GM21390 (cell line): Measurements from ENCODE around the gene MUC6.

ENCODE experiments used
- ATAC-seq: cut with Tn5 transposase; IDR thresholded peaks from one replicate; pipeline ENCODE4 v1.9.1; 2021; ENCODE audit not compliant: unreplicated experiment

Gene MUC6

DNA sequence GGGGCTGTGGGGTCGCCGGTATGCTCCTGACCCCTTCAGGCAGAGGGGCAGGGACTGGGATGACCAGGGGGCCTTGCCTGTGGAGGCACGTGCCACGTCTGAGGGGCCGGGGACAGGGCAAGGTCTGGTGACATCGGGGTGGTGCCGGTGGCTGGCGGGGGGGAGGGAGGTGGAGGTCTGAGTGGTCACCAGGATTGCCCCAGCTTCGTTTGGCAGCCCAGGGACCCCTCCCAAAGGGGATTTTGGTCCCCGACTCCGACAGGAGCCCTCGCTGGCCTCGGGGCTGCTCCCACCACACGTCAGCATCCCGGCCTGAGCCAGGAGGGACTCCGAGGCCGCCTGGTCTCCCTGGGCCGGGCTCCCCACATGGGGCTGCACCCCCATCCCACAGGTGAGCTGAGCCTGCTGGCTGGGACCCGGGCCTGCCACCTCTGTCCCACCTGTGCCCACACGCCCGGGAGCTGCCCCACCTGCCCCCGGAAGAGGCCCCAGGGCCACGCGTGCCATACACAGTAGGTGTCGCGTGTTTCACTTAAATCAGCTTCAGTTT is 1.1 kb upstream of the MUC6 start:
- ATAC-seq = no peak

DNA sequence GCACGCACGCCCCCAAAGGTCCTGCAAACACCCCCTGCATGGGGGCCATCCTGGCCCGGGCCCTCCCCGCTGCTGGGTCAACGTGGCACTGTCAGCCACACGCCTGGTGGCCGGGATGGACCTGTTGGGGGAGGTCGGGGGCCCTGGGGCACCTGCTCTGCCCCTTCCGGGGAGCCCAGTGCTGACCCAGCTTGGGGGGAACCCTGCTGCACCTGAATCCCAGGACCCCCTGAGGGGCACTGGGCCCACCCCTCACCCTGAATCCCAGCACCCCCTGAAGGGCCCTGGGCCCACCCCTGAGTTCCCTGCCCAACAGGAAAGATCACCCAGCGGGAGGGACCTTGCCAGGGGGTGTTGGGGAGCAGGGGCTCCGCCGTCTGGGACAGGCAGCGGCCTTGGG is 413 bp upstream of the MUC6 start:
- ATAC-seq = no peak

DNA sequence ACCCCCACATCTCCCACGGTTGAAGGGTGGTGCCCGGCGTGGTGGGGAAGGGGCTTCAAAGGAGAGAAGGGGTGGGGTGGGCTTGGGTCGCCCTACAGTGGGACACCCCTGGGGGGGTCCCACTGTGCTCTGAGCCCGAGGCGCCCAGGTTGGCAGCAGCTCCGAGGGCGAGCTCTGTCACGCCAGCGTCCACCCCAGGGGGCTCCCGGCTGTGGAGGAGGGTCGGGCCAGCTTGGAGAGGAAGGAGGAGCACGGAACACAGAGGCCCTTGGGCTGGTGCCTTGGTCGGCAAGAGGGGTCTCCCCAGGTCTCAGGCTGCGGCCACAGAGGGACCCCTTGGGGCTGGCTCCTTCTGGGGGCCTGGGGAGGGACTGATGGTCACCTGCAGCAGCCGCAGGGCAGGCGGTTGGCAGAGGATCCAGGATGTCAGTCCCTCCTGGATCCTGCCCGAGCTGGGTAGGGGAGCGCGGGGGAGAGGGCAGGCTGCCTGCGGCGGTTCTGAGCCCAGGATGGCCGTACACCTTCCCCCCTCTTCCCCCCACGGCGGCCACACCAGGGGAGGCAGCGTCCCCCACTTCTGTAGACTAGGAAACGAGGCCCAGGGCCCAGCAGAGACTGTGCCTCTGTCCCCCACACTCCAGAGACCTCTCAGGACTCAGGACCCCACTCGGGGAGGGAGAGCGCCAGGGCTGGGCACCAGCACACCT is 788 bp downstream of the MUC6 start:
- ATAC-seq = no peak

DNA sequence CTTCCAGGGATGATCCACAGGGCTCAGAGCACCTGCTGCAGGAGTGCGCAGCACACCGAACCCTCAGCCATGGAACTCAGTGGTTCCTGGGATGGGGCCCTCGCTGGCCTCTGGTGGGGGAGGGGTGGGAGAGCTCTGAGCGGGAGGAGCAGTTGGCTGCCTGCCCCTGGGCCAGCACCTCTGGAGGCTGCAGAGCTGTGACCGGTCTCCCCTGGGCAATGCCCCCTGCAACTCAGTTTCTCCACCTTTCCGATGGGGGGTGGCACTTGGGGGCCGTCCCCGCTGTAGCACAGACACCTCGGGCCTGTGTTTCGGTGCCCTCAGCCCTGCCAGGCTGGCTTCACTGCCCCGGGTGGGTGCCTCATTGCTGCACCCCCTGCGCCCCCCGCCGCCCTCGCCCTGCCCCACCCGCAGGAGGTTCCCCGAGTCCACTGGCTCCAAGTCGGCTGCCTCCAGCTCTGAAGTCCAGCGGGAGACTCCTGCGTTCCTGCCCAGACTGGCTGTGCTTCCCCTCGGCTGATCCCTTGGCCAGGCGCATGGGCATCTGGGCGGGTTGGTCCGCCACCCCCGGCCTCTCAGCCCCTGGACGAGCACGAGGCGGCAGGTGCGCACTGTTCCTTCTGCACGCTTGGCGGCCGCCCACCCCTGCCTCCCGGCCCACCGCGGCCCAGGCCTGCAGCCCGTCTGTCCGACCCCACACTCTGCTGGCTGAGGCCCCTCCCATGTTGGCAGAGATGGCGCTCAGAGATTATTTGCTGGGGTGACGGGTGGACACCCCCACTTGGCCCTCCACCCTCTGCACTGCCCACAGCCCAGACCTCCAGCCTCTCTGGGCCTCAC is 1.8 kb downstream of the MUC6 start:
- ATAC-seq = no peak

DNA sequence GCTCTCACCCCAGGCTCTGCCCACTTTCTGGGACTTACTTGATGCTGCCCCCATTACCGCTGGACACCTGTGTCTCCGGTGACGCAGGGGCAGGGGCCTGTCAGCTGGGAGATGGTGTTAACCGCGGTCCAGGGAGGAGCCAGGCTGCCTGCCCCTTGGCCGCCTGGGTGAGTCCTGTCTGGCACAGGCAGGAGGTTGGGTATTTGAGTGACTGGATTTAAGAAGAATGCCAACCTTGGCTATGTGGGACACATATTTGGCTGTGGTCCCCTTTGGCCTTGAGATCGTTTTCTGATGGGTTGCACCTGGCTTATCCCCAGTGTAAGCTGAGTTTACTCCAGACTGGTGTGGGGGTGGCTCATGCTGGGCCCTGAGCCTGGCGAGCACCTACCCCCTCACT is 2.5 kb downstream of the MUC6 start:
- ATAC-seq = no peak

DNA sequence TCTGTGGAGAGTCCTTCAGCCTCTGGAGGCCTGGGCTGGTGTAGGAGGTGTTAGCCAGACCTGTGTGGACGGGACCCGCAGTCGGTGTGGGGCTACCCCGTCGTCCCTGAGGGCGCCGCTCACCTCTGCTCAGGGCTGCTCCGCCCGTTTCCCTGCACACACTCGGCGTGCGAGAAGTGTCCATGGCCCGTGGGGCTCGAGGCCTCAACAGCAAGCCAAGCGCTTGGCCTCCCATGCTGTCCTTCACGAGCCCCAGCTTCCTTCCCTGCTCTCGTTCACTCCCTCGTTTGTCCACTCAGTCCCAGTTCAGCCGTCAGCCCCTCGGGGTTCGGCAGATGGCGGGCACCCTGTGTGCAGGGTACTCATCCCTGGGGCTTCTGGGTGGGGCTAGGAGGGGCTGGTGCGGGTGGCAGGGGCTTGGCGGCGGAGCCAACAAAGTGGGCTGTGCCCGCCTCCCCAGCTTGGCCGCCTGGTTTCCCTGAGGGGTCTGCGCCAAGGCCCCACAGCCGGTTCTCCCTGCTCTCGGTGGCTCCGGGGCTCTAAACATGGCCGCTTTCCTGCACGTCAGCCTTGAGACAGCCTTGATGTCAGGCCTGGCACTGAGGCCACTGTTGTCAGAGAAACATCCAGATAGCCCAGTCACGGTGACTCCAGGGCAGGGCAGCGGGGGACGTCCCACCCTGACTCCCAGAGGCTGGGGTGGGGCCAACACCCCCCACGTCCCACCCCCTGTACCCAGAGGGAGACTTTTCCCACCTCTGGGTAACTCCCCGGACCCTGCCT is 3.3 kb downstream of the MUC6 start:
- ATAC-seq = no peak

DNA sequence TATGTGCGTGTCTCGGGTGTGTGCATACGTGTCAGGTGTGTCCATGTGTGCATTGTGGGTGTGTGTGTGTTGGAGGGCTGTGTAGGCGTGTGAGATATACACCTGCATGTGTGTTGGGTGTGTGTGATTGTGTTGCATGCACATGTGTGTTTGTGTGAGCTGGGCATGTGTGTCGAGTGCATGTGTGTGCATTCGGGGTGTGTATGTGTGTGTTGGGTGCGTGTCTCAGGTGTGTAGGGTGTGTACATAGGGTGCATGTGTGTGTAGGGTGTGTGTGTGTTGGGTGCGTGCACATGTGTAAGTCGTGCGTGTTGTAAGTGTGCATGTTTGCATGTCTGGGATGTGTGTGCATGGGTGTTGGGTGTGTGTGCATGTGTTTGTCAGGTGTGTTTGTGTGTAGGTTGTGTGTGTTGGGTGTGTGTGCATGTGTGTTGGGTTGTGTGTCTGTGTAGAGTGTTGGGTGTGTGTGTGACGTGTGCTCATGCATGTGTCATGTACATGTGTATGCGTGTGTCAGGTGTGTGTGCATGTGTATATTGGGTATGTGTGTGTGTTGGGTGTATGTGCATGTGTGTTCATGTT is 4.1 kb downstream of the MUC6 start:
- ATAC-seq = no peak

DNA sequence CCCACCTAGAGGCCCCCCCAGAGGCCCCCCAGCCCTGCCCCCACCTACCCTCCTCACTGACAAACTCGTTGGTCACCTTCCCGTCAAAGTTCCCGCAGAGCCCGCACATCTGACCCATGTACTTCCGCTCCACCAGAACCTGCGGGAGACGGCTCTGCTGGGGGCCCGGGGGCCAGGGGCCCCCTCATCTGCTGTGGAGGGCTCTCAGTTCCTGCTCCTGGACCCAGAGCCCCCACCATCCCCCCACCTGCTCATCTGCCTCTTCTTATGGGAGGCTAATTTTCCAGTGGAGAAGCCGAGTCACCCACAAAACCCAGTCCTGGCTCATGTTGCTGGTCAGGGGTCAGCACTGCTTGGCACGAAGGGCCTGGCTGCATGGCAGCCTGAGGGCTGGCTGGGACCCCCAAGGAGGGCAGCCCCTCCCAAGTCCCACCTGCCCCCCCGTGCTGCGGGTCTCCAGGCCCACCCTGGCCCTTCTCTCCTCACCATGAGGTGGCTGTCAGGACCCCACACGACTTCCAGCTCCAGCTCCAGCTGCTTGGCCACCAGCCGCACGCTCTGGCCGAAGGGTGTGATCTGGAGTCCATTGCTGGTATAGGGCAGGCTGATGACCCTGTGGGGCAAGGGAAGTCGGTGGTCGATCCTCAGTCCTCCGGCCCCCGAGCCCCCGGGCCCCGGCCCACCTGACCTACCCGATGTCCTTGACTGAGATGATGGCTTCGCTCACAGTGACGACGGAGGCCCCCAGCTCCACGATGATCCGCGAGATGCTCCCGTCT is 5.2 kb downstream of the MUC6 start:
- no peak for ATAC-seq

DNA sequence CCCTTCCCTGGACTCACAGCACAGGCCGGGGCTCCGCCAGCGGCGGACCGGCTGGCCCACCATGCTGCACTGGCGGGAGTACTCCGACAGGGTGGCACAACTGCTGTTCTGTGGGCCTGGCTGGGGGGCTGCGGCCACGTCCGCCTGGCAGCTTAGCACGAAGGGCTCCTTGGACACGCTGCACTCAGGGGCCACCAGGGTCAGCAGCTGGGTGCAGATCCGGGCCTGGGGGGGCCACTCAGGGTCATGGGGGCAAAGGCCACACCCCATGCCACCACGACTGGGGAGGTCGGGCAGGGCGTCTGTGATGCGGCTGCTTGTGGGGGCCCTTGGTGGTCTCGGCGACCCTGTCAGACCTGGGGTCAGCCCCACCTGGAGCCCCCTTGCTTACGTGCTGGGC is 6.0 kb downstream of the MUC6 start:
- no peak for ATAC-seq

DNA sequence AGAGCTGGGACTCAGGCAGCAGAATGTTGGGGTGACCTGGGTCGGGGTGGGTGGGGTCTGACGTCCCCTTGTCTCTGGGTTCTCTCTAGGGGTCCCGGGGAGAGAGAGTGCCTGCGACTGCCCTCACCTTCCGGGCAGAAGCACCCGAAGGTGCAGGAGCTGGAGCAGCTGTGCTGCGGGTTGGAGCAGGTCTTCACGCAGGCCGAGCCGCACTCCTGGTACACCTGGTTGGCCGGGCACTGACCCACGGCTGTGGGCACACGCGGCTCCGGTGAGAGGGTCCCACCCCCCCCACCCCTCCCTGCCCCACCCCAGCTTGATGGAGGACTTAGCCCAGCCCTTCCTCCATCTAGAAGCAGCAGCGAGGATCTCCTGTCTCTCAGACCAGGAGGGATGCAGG is 6.4 kb downstream of the MUC6 start:
- no peak for ATAC-seq

DNA sequence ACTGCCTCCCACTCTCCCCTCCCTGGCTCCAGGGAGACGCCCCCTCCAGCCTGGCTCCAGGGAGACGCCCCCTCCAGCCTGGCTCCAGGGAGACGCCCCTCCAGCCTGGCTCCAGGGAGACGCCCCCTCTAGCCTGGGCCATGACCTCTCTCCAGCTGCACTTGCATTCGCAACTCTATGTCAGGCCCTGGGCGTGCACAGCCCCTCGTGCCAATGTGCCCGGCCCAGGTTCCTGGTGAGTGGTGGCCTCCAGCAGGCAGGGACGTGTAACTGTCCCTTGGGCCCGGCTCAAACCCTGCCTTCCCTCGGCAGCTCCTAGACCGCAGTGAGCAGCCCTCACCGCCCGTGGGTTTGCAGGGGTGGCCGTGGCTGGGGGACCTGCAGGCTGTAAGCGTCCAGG is 6.9 kb downstream of the MUC6 start:
- ATAC-seq = no peak

DNA sequence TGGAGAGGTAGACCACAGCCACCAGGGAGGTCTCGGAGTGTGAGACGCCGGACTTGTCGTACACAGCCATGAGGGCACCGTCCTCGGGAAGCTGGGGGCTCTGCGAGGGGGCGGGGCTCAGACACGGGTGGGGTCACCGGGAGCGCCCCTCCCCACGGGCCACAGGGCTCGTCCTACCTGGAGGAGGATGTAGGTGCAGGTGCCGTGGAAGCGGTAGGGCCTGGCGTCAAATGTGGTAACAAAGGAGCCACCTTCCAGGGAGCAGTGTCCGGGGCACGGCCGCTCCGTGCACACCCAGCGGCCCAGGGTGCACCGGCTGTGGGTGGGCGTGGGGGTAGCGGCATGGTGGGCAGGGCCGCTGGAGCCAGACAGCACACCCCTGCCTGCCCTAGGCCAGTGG is 7.5 kb downstream of the MUC6 start:
- no peak for ATAC-seq

DNA sequence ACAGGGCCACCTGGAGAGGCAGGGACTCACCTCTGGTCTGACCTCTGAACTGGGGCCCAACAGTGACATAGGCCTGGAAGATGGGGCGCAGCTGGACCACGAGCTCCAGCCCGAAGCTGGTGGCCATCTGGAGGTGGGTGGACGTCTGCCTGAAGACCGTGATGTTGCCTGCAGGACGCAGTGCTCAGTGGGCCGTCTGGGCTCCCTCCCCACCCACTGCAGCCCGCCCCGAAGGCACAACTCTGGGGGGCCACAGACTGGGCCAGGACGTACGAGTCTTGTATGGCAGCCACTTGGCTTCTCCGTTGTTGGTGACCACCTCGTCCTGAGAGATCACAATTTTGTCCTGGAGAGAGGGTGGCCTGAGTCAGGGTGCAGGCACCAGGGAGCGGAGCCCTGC is 7.9 kb downstream of the MUC6 start:
- ATAC-seq = no peak

DNA sequence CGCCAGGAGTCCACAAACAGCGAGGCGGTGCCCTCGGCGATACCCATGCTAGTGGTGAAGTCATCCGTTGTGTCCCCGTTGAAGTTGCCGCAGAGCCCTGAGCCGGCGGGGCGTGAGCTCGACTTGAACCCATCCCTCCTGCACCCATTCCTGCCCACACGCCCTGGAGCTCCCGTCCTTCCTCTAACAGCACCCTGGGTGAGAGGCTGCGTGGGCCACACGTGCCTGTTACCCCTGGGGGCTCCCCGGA is 8.3 kb downstream of the MUC6 start:
- no peak for ATAC-seq

DNA sequence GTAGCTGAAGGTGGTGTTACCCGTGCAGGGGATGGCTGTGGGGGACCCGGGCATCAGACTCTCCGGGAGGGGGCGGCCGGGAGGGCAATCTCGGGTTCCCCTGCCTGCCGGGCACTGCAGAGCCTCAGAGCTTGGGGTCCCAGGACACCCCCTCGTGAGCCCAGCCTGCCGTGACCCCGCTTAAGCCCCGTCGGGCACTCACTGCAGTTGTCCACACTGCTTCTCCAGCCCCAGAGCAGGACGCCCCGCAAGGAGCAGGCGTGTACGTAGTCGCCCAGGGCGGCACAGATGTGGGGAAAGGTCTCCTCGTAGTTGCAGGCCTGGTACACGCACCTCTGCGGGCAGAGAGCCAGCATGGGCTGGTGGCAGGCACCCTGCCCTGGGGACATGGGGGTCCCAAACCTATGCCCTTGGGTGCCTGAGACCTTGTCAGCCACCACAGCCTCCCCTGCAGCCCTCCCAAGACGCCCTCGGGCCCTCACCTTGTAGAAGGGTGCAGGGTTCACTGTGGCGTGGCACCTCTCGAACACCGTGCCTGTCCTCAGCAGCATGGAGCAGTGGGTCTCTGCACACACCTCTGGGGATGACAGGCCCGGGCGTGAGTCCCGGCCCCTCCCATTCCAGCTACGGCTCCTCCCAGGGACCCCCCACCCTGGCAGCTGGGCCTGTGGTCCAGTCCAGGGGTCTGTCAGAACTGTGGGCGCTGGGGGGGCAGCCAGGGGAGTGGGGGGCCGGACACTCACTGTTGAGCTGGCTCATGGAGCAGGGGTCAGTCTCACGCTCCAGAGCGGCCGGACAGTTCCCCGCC is 8.8 kb downstream of the MUC6 start:
- ATAC-seq = no peak

DNA sequence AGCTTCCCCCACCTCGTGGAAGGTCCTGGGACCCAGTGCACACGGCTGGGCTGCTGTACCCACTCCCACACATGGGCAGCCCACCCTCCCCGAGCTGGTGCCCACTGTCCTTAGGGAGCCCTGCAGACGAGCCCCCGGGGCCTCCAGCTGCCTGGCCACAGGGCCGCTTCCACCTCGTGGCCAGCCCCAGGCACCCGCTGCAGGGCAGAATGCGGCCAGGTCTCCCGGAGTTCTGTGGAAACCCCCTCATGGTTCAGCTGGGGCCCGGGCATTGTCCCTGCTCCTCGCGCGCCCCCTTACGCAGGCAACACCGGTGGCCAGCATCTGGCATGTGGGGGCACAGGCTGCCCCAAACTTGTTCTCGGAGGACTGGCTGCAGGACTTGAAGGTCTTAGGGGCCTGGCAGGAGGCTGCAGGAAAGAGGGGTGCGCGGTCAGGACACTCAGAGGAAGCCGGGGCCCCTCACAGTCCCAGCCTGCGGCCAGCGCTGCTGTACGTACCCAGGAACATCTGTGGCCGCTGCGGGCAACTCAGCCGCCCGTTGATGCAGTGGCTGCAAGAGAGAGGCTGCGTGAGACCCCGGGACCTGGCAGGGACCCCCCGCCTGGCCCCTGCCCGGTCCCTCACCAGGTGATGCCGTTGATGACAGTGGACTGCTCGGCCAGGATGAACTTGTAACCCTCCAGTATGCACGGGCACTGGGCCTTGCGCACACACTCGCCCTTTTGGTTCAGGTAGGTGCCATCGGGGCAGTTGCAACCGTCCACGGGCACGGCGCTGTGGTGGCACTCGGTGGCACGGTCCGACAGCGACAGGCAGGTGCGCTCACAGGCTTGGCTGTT is 9.7 kb downstream of the MUC6 start:
- no peak for ATAC-seq

DNA sequence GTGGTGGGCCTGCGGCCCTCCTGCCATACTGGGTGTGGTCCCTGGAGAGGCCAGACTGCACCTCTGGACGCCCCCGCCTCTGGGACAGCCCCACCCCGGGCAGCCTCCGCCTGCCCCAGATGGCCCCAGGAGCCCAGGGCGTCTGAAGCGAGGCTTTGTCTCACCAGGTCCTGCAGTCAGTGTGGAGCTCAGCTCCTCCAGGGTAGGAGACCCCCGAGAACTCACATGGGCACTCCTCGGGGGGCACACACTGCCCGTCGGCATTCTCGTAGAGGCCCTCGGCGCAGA is 10.4 kb downstream of the MUC6 start:
- no peak for ATAC-seq

DNA sequence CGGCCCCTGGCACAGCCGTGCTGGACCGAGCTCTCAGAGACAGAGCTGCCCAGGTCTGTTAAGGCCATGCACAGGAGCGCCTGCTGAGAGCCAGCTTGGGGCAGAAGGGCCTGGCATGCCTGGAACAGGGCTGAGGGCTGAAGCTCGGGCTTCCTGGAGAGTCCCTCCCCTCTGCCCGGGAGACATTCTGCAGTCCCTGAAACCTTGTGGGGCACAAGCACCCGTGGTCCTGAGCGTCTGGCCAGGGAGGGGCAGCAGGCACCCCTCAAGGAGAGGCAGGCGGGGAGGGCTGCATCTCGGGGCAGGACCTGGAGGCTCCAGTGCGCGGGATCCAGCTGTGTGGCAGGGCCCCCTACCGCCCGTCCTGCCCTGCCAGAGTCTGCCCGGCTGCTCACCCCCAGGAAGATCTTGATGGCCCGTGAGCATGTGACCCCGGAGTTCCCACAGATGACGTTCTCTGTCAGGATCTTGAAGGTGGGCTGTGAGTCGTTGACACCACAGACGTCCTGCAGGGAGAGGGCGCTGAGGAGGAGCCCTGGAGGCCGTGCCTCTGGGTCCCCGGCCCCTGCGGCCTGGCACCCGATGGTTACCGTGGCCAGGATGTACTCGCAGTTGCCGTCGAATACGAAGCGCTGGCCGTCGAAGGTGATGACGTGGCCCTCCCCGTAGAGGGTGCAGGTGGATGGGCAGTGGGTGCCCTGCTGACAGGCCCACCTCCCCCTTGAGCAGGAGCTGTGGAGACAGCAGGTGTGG is 10.9 kb downstream of the MUC6 start:
- ATAC-seq = no peak
